ES-I3 (cell line): ENCODE data around the gene TMEM191C.
A peak's percentile ranks its signal among the peaks of the same experiment; 100 is the strongest.
"Not testable (repeated sequence)": the region's sequence is repeated elsewhere in the genome, so short reads cannot be mapped to it uniquely, and the experiment has no call there.

Source experiments
- H3K36me3 ChIP-seq: 2 replicates; pipeline ENCODE4 v1.6.1; 2013; ENCODE audit warnings: mild to moderate bottlenecking, low read length, control low read depth, moderate library complexity; ENCODE audit not compliant: insufficient read depth
- H3K4me1 ChIP-seq: 2 replicates; pipeline ENCODE4 v1.6.1; 2013; ENCODE audit warnings: mild to moderate bottlenecking, control low read depth, low read length; ENCODE audit not compliant: insufficient read depth
- H3K9ac ChIP-seq: 2 replicates; pipeline ENCODE4 v1.6.1; 2013; ENCODE audit warnings: low read depth, mild to moderate bottlenecking, low read length, moderate library complexity
- H3K9me3 ChIP-seq: 2 replicates; pipeline ENCODE4 v1.6.1; 2013; ENCODE audit warnings: mild to moderate bottlenecking, low read length, moderate library complexity; ENCODE audit not compliant: control insufficient read depth, insufficient read depth

Gene TMEM191C

GRCh38 chr22:21451545-21452520, 15.4 kb upstream of the TMEM191C start:
- no peaks in the 10 kb centered on the region for H3K36me3 ChIP-seq
- no peaks in the 10 kb centered on the region for H3K9me3 ChIP-seq
- peaks cover 6% of the 10 kb centered on the region; the same call in 1 of the 2 replicates for H3K4me1 ChIP-seq
- H3K9ac ChIP-seq: no peak overlapping the region

DNA sequence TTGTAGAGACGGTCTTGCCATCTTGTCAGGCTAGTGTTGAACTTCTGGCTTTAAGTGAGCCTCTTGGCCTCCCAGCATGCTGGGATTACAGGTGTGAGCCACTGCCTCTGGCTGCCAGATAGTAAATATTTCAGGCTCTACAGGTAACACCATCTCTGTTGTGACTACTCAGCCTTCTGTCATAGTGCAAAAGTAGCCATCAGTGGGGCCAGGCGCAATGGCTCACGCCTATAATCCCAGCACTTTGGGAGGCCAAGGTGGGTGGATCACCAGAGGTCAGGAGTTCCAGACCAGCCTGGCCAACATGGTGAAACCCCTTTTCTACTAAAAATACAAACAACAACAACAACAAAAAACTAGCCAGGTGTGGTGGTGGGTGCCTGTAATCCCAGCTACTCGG, 14.5 kb upstream of the TMEM191C start:
- not testable (repeated sequence) for H3K9ac ChIP-seq, H3K9me3 ChIP-seq, H3K36me3 ChIP-seq
- peaks cover 13% of the 10 kb centered on the region; the same call in 1 of the 2 replicates for H3K4me1 ChIP-seq

DNA sequence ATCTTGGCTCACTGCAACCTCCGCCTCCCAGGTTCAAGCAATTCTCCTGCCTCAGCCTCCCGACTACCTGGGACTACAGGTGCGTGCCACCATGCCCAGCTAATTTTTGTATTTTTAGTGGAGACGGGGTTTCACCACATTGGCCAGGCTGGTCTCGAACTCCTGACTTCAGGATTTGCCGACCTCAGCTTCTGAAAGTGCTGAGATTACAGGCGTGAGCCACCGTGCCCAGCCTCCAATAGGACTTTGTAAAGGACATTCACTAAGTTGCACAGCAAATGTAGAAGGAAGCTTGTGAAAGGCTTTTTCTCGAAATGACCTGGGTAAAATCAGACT, 12.2 kb upstream of the TMEM191C start:
- not testable (repeated sequence) for H3K9ac ChIP-seq, H3K9me3 ChIP-seq, H3K36me3 ChIP-seq
- peaks cover 13% of the 10 kb centered on the region; the same call in 1 of the 2 replicates for H3K4me1 ChIP-seq

GRCh38 chr22:21455334-21456089, 11.7 kb upstream of the TMEM191C start:
- Histone ChIP-seq H3K9ac (no peak overlapping the region), H3K36me3 (no peaks in the 10 kb centered on the region), H3K9me3 (no peaks in the 10 kb centered on the region), H3K4me1 (peaks cover 13% of the 10 kb centered on the region; the same call in 1 of the 2 replicates)

GRCh38 chr22:21457023-21457787, 10.0 kb upstream of the TMEM191C start:
- Histone ChIP-seq H3K9me3 (no peaks in the 10 kb centered on the region), H3K4me1 (peaks cover 13% of the 10 kb centered on the region; the same call in 1 of the 2 replicates), H3K36me3 (no peaks in the 10 kb centered on the region), H3K9ac (no peak overlapping the region)

- not testable (repeated sequence) for H3K36me3 ChIP-seq, H3K9me3 ChIP-seq, H3K9ac ChIP-seq, H3K4me1 ChIP-seq
Measured at GRCh38 chr22:21462672-21463071, 4.5 kb upstream of the TMEM191C start.

DNA sequence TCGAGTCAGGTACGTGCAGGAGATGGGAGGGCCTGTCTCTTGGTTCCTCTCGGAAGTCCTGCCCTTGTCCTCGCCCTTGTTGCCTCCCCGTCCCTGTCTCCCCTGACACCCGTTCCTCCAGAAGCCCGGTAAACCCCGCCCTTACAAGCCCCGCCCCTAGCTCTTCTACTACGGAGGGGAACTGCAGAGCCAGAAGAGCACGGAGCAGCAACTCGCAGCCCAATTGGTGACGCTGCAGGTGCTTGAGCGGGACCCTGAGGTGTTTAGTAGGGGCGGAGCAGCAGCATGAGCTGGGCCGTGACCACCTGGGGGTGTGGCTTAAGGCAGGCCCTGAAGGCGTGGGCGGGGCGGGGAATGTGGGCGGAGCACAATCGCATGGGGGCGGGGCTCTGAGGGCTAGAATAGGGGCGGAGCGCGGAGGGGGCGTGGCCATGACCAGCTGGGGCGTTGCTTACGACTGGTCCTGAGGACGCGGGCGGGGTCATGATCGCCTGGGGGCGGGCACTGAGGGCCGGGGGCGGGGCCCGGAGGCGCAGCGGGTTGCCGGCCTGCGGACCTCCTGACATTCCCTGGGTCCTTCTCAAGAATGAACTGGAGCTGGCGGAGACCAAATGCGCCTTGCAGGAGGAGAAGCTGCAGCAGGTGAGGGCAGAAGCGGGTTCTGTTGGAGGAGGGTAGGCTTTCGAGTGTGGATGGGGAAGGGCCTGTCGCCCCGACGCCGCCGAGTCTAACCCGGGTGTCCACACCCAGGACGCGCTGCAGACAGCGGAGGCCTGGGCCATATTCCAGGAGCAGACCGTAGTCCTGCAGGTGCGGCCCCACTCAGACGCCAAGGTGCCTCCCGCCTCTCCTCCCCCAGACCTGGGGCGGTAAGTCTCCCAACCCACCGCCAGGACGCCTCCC, 1.3 kb downstream of the TMEM191C start:
- H3K9me3 ChIP-seq, H3K4me1 ChIP-seq, H3K36me3 ChIP-seq: not testable (repeated sequence)
- peak overlapping the region; percentile 33; the same call in 1 of the 2 replicates for H3K9ac ChIP-seq

DNA sequence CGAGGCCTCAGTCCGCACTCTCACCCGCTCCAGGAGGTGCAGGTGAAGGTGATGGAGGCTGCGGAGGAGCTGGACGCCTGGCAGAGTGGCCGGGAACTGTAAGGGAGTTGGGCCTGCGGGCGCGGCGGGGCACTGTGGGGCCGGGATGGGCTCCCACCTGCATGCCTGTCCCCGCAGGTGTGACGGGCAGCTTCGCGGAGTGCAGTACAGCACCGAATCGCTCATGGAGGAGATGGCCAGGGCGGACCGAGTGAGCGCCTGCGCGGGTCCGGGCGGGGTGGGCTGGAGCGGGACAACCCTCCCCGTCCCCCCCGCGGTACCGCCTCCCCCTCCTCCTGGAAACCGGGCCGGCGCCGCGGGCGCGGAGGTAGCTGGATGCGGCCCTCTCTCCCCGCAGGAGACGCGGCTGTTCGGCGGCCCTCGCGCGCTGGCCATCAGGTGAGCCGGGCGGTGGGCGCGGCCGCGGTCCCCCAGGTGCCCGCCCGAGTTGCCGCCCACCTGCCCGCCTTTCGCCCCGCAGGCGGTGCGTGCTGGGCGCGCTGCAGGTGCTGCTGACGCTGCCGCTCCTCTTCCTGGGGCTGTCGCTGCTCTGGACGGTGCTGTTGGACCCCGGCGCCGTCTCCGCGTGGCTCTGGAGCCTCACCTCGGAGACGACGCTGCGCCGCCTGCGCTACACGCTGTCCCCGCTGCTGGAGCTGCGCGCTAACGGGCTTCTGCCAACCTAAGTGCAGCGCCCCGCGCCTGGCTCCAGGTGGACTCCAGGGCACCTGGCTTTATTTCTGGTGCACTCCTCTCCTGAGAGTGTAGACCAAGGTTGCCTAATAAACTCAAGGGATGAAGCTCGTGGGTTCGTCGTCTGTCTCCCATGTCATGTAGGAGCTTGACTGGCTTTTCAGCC, 2.2 kb downstream of the TMEM191C start:
- not testable (repeated sequence) for H3K4me1 ChIP-seq, H3K9ac ChIP-seq, H3K9me3 ChIP-seq, H3K36me3 ChIP-seq

DNA sequence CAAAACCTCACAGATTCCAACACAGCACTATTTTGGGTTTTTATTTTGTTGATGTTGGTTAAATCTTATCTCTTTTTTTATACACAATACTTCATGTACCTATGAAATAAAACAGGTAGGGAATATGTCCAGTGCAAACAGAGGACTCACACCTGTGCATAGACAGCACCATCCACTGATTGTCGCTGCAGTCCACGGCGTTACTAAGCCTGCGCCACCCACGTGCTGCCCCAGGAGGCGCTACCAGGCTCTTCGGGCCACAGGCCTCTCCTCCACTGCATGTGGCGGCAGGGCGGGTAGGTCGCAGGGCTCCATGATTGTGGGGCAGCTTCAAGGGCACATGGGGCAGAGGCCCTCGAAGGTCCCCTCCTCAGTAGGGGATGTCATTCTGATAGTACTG, 5.8 kb downstream of the TMEM191C start:
- not testable (repeated sequence) for H3K4me1 ChIP-seq, H3K9me3 ChIP-seq, H3K9ac ChIP-seq, H3K36me3 ChIP-seq

GRCh38 chr22:21473664-21474063, 6.5 kb downstream of the TMEM191C start:
- H3K9ac ChIP-seq, H3K9me3 ChIP-seq, H3K36me3 ChIP-seq, H3K4me1 ChIP-seq: not testable (repeated sequence)

DNA sequence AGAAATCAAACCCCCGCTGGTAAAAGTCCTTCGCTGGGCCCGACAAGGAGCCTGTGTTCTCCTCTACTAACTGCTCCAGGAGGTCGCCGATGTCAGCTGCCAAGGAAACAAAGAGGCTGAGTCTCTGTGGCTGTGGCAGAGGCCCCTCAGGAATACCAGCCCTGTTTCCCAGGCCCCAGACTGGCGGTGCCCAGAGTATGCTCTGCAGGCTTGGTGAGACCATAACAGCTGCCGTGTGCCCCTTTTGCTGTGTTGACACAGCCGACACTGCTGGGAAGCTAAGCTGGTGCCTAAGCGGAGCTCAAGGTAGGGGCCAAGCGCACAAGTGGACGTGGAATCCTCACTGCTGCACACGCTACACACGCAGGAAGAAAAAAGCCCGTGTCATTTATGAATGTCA, 16.9 kb downstream of the TMEM191C start:
- not testable (repeated sequence) for H3K9ac ChIP-seq, H3K36me3 ChIP-seq, H3K9me3 ChIP-seq, H3K4me1 ChIP-seq

DNA sequence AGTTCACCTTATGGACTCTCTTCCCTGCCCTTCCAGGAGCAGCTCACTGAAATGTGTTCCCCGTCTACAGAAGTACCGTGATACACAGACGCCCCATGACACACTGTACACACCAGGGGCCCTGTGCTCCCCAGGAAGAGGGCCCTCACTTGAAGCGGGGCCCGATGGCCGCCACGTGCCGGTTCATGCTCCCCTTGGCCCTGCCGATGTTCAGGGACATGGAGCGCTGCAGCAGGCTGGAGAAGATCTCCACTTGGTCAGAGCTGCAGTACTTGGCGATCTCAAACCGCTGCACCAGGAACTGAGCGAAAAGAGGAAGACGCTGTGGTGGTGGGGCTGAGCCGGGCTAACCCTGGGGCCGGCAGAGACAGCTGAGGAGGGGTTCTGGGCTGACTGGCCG, 20.5 kb downstream of the TMEM191C start:
- H3K9ac ChIP-seq, H3K36me3 ChIP-seq, H3K4me1 ChIP-seq, H3K9me3 ChIP-seq: not testable (repeated sequence)

- H3K9me3 ChIP-seq, H3K4me1 ChIP-seq, H3K9ac ChIP-seq, H3K36me3 ChIP-seq: not testable (repeated sequence)
Measured at GRCh38 chr22:21489149-21489680, 22.0 kb downstream of the TMEM191C start.
